ENCODE data around the gene MSL2. TPM values are rescaled to one million over a fixed set of nuclear protein-coding genes. Genes with fewer than 3 reads are reported as not detected.

Gene MSL2
- total RNA-seq, 1 donor from 2014 or later = 44.7 TPM

DNA sequence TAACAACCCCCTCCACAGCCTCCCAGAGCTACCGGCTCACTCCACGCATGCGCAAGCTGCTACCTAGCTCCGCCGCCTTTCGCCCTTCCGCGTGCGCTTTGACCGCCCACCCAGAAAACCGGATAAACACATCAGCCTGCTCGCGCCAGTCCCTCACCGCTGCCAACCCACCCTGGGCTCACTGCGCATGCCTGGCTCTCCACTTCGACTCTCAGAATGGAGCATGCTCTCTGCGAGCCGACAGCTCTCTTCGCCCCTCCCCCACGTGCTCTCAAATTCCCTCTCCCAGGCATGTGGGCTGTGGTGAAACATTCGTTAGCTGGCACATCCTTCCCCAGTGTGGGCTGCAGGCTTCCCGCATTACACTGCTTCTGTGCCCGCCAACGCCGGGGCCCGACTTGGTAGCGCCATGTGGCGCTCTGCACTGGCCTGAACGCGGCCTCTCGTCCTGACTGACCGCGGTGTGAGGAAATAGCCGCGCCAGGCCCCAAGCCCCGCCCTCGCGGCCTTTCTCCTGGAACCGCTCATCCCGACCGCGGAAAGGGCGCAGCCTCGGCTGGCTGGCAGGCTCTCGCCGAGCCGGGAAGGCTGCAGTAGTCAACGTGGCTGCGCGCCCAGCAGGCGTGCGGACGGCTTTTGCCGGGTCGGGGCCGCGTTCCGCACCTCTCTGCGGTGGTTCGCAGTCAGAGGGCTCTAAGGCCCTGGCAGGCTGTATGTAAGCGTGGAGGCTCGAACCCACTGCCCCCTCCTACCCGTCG is 445 bp upstream of the MSL2 start:
- Mint-ChIP-seq H3K9me3 (ENCODE audit: unreplicated experiment) (no peaks in the 10 kb centered on the region), H3K4me3 (ENCODE audit: unreplicated experiment) (peak overlapping the region; percentile 99), H3K27me3 (ENCODE audit: unreplicated experiment) (peaks cover 20% of the 10 kb centered on the region), H3K4me1 (ENCODE audit: unreplicated experiment) (peaks cover 32% of the 10 kb centered on the region), H3K36me3 (ENCODE audit: low read depth, unreplicated experiment) (peaks cover 19% of the 10 kb centered on the region), H3K27ac (ENCODE audit: unreplicated experiment) (peak overlapping the region; percentile 98)
- TF ChIP-seq, protein P1, sequence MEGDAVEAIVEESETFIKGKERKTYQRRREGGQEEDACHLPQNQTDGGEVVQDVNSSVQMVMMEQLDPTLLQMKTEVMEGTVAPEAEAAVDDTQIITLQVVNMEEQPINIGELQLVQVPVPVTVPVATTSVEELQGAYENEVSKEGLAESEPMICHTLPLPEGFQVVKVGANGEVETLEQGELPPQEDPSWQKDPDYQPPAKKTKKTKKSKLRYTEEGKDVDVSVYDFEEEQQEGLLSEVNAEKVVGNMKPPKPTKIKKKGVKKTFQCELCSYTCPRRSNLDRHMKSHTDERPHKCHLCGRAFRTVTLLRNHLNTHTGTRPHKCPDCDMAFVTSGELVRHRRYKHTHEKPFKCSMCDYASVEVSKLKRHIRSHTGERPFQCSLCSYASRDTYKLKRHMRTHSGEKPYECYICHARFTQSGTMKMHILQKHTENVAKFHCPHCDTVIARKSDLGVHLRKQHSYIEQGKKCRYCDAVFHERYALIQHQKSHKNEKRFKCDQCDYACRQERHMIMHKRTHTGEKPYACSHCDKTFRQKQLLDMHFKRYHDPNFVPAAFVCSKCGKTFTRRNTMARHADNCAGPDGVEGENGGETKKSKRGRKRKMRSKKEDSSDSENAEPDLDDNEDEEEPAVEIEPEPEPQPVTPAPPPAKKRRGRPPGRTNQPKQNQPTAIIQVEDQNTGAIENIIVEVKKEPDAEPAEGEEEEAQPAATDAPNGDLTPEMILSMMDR (IDR thresholded peaks at IDR 0.05; ENCODE audit: unreplicated experiment) = no peak
- DNase-seq (ENCODE audit: low spot score) = peak; percentile 98

DNA sequence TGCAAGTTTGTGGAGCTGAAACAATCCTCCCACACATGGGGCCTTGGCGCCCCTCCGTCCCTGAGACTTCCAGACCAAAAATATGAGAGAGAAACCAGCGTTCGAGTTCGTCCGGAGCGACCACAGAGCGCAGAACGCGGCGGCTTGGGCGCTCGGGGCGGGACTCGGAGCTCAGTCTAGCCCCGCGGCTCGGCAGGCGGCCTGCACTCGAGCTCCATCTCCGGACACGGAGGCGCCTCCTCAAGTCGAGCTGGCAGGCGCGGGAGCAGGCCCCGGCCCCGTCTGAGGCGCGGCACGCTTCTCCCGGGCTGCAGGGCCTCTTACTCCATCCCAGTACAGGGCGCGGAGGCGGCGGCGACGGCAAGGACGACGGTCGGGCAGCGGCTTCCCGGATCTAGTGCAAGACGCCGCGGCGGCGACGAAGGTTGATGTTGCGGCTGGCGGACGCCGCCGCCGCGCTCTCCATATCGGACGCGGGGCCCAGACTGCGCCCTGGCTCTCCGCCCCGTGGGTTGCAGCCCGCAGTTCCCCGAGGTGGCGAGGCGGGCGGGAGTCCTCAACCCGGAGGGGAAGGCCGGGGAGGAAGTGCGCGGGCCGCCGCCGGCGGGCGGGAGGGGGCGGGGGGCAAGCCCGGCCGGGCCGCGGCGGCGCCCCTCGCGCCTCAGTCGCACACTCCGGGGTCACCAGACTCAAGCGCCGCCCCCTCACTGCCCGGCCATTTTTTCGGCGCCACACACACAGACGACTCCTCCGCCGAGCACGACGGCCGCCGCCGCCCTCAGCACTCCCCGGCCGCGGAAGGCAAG is 674 bp downstream of the MSL2 start:
- Mint-ChIP-seq H3K36me3 (ENCODE audit: low read depth, unreplicated experiment) (peaks cover 19% of the 10 kb centered on the region), H3K27me3 (ENCODE audit: unreplicated experiment) (peaks cover 20% of the 10 kb centered on the region)
- DNase-seq (ENCODE audit: low spot score) = peak; percentile 77

DNA sequence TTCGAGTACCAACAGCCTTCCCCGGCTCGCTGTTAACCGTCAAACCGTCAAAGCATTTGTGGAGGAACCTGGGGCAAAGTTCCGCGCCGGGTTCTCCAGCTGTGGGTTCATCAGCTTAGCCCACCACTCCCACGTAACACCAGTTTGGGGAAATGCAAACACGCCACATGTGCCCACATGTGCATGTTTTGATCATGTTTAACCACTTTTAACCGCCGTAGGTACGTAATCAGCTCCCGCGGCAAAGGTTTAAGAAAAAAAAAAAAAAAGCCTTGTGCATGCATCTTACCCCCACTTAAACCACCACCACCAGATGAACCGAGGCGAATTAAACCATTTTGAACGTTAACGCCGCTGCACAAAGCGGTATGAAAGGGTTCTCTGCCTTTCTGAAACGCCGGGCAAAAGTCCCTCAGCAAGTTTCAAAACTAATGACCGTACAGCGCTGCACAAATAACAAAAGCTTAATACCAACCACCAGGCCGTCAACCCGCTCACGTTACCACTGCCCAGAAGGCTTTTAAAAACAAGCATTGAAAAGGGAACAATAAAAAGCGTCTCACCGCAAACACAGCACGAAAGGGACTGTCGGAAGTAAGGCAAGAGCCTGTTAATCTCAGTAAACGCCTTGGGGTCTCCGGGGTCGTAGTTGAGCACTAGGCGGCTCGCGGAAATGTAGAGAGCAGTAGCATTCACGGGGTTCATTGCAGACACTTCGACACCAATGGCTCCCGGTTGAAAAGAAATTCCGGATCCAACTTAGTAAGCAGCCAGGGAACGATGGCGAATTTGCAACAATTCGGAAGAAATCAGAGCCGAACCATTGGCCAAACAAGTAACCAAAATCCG is 1.5 kb downstream of the MSL2 start:
- peak overlapping the region; percentile 96 for H3K27ac Mint-ChIP-seq (ENCODE audit: unreplicated experiment)
- peak; percentile 24 for DNase-seq (ENCODE audit: low spot score)
- H3K9me3 Mint-ChIP-seq (ENCODE audit: unreplicated experiment) = no peaks in the 10 kb centered on the region
- peaks cover 20% of the 10 kb centered on the region for H3K27me3 Mint-ChIP-seq (ENCODE audit: unreplicated experiment)
- H3K4me3 Mint-ChIP-seq (ENCODE audit: unreplicated experiment) = peak overlapping the region; percentile 100
- H3K4me1 Mint-ChIP-seq (ENCODE audit: unreplicated experiment) = peaks cover 40% of the 10 kb centered on the region
- peaks cover 19% of the 10 kb centered on the region for H3K36me3 Mint-ChIP-seq (ENCODE audit: low read depth, unreplicated experiment)
- TF ChIP-seq, protein P1 (IDR thresholded peaks at IDR 0.05; ENCODE audit: unreplicated experiment) = no peak

More for the DNA sequence above, 674 bp downstream of the MSL2 start:
- Mint-ChIP-seq H3K4me3 (ENCODE audit: unreplicated experiment) (peak overlapping the region; percentile 100), H3K9me3 (ENCODE audit: unreplicated experiment) (no peaks in the 10 kb centered on the region), H3K4me1 (ENCODE audit: unreplicated experiment) (peaks cover 39% of the 10 kb centered on the region), H3K27ac (ENCODE audit: unreplicated experiment) (peak overlapping the region; percentile 96)
- TF ChIP-seq, protein P1 (IDR thresholded peaks at IDR 0.05; ENCODE audit: unreplicated experiment) = no peak

DNA sequence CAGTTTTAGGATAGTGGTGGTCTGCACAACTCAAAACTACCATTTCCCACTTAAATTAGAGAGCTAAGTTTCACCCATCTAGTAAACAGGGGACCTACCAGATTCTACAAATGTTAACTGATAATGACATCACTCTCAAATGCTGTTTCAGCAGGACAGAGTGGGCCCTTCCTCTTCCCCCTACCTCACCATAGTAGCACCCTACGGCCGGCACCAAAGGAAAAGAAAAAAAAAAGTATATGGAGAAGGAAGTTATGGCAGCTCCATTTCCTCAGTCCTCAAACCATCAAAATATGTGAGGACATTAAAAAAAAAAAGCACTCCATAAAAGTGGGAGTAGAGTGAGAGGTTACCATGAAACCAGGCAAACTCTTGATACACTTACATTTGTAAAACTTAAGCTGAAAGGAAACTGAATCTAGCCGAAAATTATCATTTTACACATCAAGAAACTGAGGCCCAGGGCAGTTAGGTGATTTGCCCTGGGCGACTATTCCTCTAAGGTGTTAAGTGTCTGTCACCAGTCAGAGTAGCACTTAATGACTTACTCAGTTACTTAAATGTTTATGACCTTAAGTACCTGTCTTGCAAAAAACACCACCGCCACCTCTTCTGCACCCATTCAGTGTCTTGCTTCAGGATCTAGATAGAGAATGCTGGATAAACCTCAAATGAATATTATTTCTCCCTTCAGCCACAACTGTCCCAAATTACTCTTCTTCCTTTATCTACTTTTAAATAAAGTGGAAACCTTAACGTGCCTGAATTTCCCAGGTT is 2.7 kb downstream of the MSL2 start:
- H3K4me3 Mint-ChIP-seq (ENCODE audit: unreplicated experiment) = peak overlapping the region; percentile 100
- peaks cover 20% of the 10 kb centered on the region for H3K27me3 Mint-ChIP-seq (ENCODE audit: unreplicated experiment)
- TF ChIP-seq, protein P1 (IDR thresholded peaks at IDR 0.05; ENCODE audit: unreplicated experiment) = no peak
- no peaks in the 10 kb centered on the region for H3K9me3 Mint-ChIP-seq (ENCODE audit: unreplicated experiment)
- H3K36me3 Mint-ChIP-seq (ENCODE audit: low read depth, unreplicated experiment) = peaks cover 19% of the 10 kb centered on the region
- no peak for DNase-seq (ENCODE audit: low spot score)
- peak overlapping the region; percentile 96 for H3K27ac Mint-ChIP-seq (ENCODE audit: unreplicated experiment)
- H3K4me1 Mint-ChIP-seq (ENCODE audit: unreplicated experiment) = peaks cover 44% of the 10 kb centered on the region
